ENCODE data around the gene RPL14.

Gene RPL14

GRCh38 chr3:40516201-40516600, 59.1 kb downstream of the RPL14 start:
- DNase-seq (ENCODE audit: low read depth) = no peak
- H3K4me3 ChIP-seq (ENCODE audit: low read depth, low read length) = no peak overlapping the region
- TF ChIP-seq, protein P1, sequence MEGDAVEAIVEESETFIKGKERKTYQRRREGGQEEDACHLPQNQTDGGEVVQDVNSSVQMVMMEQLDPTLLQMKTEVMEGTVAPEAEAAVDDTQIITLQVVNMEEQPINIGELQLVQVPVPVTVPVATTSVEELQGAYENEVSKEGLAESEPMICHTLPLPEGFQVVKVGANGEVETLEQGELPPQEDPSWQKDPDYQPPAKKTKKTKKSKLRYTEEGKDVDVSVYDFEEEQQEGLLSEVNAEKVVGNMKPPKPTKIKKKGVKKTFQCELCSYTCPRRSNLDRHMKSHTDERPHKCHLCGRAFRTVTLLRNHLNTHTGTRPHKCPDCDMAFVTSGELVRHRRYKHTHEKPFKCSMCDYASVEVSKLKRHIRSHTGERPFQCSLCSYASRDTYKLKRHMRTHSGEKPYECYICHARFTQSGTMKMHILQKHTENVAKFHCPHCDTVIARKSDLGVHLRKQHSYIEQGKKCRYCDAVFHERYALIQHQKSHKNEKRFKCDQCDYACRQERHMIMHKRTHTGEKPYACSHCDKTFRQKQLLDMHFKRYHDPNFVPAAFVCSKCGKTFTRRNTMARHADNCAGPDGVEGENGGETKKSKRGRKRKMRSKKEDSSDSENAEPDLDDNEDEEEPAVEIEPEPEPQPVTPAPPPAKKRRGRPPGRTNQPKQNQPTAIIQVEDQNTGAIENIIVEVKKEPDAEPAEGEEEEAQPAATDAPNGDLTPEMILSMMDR (IDR thresholded peaks at IDR 0.05; ENCODE audit: insufficient read depth, low read depth, low read length, missing control alignments) = no peak

DNA sequence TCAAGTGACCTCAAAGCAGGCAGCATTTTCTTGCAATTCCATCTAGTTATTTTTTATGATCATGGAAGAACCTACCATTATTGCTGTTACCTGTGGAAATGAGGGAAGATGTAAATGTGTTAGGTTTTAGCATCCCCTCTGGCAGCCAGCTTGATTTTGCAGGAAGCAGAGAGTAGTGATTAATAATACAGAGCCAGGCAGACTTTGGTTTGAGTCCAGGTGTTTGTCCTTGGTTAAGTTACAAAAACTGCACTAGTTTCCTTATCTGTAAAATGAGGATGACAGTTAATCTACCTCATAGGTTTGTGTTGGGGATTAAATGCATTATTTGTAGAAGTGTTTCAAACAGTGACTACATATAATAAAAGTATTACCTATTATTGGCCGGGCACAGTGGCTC, 60.9 kb downstream of the RPL14 start:
- no peak for DNase-seq (ENCODE audit: low read depth)
- H3K4me3 ChIP-seq (ENCODE audit: low read depth, low read length) = no peak overlapping the region
- TF ChIP-seq, protein P1 (IDR thresholded peaks at IDR 0.05; ENCODE audit: insufficient read depth, low read depth, low read length, missing control alignments) = no peak

All from GM12865 (cell line).